Caki2 (cell line): ENCODE data around the gene SLC17A3. TPM values are rescaled to one million over a fixed set of nuclear protein-coding genes. Genes with fewer than 3 reads are reported as not detected.

Source experiments
- DNase-seq: peaks from one replicate; pipeline ENCODE4 v3.0.0-alpha.2; 2015; ENCODE audit warnings: low read depth
- in situ Hi-C: cut with HindIII; loops from 2 replicates; pipeline ENCODE4 v1.10.0; 2016; ENCODE audit warnings: low sequenced_read_pairs, low pct_unique_long_range_greater_than_20kb, mixed read lengths
- total RNA-seq: library from RNA; depleted of rRNA; stranded (reverse); fragments of >200 nt; shearing (Covaris generic); gene quantifications from 2 replicates; pipeline ENCODE4 v1.2.3, GENCODE V29; 2014; ENCODE audit warnings: low replicate concordance; rRNA removed

The SLC17A3 gene
- total RNA-seq: 1.5 and 29.5 TPM in 2 replicates

- in situ Hi-C loops: no loop called here
- DNase-seq: no peak
These were observed at the start of gene SLC17A3 for GRCh38 chr6:25874118-25874517. Gene SLC17A3, minus strand, starts transcription at chr6:25874243. Its CDS starts 5,856 bp downstream, at chr6:25868387.

- no peak for DNase-seq
- in situ Hi-C loops: no loop called here
These were observed 48.3 kb upstream of the SLC17A3 start for GRCh38 chr6:25922301-25922700.

- in situ Hi-C loops: no loop called here
These were observed 47.6 kb upstream of the SLC17A3 start for GRCh38 chr6:25921525-25922203.

GRCh38 chr6:25919657-25920056, 45.6 kb upstream of the SLC17A3 start:
- in situ Hi-C loops: no loop called here

More at GRCh38 chr6:25921525-25922203, 47.6 kb upstream of the SLC17A3 start:
- no peak for DNase-seq

GRCh38 chr6:25918083-25918683, 44.1 kb upstream of the SLC17A3 start:
- no peak for DNase-seq
- in situ Hi-C loops: no loop called here

More at GRCh38 chr6:25919657-25920056, 45.6 kb upstream of the SLC17A3 start:
- DNase-seq: no peak

- in situ Hi-C loops: no loop called here
- no peak for DNase-seq
These were observed 42.9 kb upstream of the SLC17A3 start for GRCh38 chr6:25916789-25917490.

- in situ Hi-C loops: no loop called here
- no peak for DNase-seq
These were observed 42.3 kb upstream of the SLC17A3 start for GRCh38 chr6:25916330-25916729.

GRCh38 chr6:25913741-25914140, 39.7 kb upstream of the SLC17A3 start:
- DNase-seq: peak; percentile 23
- in situ Hi-C loops: no loop called here

- no peak for DNase-seq
- in situ Hi-C loops: no loop called here
These were observed 37.3 kb upstream of the SLC17A3 start for GRCh38 chr6:25911351-25911750.

GRCh38 chr6:25907475-25908014, 33.5 kb upstream of the SLC17A3 start:
- no peak for DNase-seq
- in situ Hi-C loops: no loop called here

GRCh38 chr6:25903467-25904099, 29.5 kb upstream of the SLC17A3 start:
- no peak for DNase-seq
- in situ Hi-C loops: no loop called here

GRCh38 chr6:25902071-25902470, 28.0 kb upstream of the SLC17A3 start:
- DNase-seq: no peak
- in situ Hi-C loops: no loop called here

GRCh38 chr6:25900843-25901242, 26.8 kb upstream of the SLC17A3 start:
- DNase-seq: no peak
- in situ Hi-C loops: no loop called here

GRCh38 chr6:25899580-25900408, 25.8 kb upstream of the SLC17A3 start:
- DNase-seq: peak; percentile 92
- in situ Hi-C loops: loop anchor here (10.0 kb wide), 1 partner anchor 105 kb away; no protein-coding TSS in a partner anchor

- peak; percentile 87 for DNase-seq
- in situ Hi-C loops: loop anchor here (10.0 kb wide), 1 partner anchor 106 kb away; no protein-coding TSS in a partner anchor
These were observed 25.1 kb upstream of the SLC17A3 start for GRCh38 chr6:25899123-25899522.

- DNase-seq: peak; percentile 51
- in situ Hi-C loops: loop anchor here (10.0 kb wide), 1 partner anchor 106 kb away; no protein-coding TSS in a partner anchor
These were observed 24.4 kb upstream of the SLC17A3 start for GRCh38 chr6:25898289-25898977.

GRCh38 chr6:25896252-25896651, 22.2 kb upstream of the SLC17A3 start:
- DNase-seq: no peak
- in situ Hi-C loops: loop anchor here (10.0 kb wide), 1 partner anchor 109 kb away; no protein-coding TSS in a partner anchor
